HT1080 (cell line): ENCODE results near the gene AKR1D1. TPM values are rescaled to one million over a fixed set of nuclear protein-coding genes. Genes with fewer than 3 reads are reported as not detected.
A peak's percentile ranks its signal among the peaks of the same experiment; 100 is the strongest.
"Not testable (repeated sequence)": the region's sequence is repeated elsewhere in the genome, so short reads cannot be mapped to it uniquely, and the experiment has no call there.

Source experiments
- DNase-seq: peaks from one replicate; pipeline ENCODE4 v3.0.0-alpha.2; 2015; ENCODE audit warnings: low read depth
- total RNA-seq: library from RNA; depleted of rRNA; stranded (reverse); fragments of >200 nt; shearing (Covaris generic); gene quantifications from 2 replicates; pipeline ENCODE4 v1.2.3, GENCODE V29; 2014

The AKR1D1 gene
- total RNA-seq, 1 experiment from 2014 or later: not detected

GRCh38 chr7:138072726-138073125, 3.5 kb upstream of the AKR1D1 start:
- DNase-seq: no peak

GRCh38 chr7:138074121-138074520, 2.1 kb upstream of the AKR1D1 start:
- no peak for DNase-seq

GRCh38 chr7:138074540-138074939, 1.7 kb upstream of the AKR1D1 start:
- no peak for DNase-seq

- no peak for DNase-seq
Observed at GRCh38 chr7:138075350-138075749, 909 bp upstream of the AKR1D1 start.

GRCh38 chr7:138075786-138076185, 473 bp upstream of the AKR1D1 start:
- not testable (repeated sequence) for DNase-seq

GRCh38 chr7:138077809-138078208, 1.6 kb downstream of the AKR1D1 start:
- DNase-seq: peak; percentile 66

GRCh38 chr7:138079137-138079536, 2.9 kb downstream of the AKR1D1 start:
- no peak for DNase-seq

GRCh38 chr7:138081868-138082267, 5.6 kb downstream of the AKR1D1 start:
- DNase-seq: no peak

- DNase-seq: no peak
Observed at GRCh38 chr7:138083859-138084258, 7.6 kb downstream of the AKR1D1 start.

- no peak for DNase-seq
Observed at GRCh38 chr7:138086563-138087270, 10.5 kb downstream of the AKR1D1 start.

GRCh38 chr7:138089080-138089901, 13.0 kb downstream of the AKR1D1 start:
- DNase-seq: peak; percentile 71

GRCh38 chr7:138091032-138091431, 14.8 kb downstream of the AKR1D1 start:
- DNase-seq: peak; percentile 34

- DNase-seq: not testable (repeated sequence)
Observed at GRCh38 chr7:138091840-138092239, 15.6 kb downstream of the AKR1D1 start.

- DNase-seq: peak; percentile 35
Observed at GRCh38 chr7:138092486-138093028, 16.3 kb downstream of the AKR1D1 start.

- no peak for DNase-seq
Observed at GRCh38 chr7:138095972-138096935, 20.0 kb downstream of the AKR1D1 start.

GRCh38 chr7:138097064-138097741, 20.9 kb downstream of the AKR1D1 start:
- DNase-seq: peak; percentile 23

GRCh38 chr7:138099813-138100212, 23.6 kb downstream of the AKR1D1 start:
- no peak for DNase-seq

GRCh38 chr7:138105221-138105620, 29.0 kb downstream of the AKR1D1 start:
- DNase-seq: no peak

GRCh38 chr7:138115047-138115446, 38.8 kb downstream of the AKR1D1 start:
- no peak for DNase-seq

GRCh38 chr7:138116141-138116540, 39.9 kb downstream of the AKR1D1 start:
- peak; percentile 92 for DNase-seq

- no peak for DNase-seq
Observed at GRCh38 chr7:138116892-138117291, 40.6 kb downstream of the AKR1D1 start.
